ENCODE results near the gene CLGN.
"Not testable (repeated sequence)": the region's sequence is repeated elsewhere in the genome, so short reads cannot be mapped to it uniquely, and the experiment has no call there.

CLGN gene

GRCh38 chr4:140427106-140427918 lies at the start of gene CLGN:
CLGN (minus strand) TSS chr4:140427648; CDS start chr4:140413078, 14,570 bp downstream.
- peak; percentile 71 for DNase-seq (ENCODE audit: low spot score)

DNA sequence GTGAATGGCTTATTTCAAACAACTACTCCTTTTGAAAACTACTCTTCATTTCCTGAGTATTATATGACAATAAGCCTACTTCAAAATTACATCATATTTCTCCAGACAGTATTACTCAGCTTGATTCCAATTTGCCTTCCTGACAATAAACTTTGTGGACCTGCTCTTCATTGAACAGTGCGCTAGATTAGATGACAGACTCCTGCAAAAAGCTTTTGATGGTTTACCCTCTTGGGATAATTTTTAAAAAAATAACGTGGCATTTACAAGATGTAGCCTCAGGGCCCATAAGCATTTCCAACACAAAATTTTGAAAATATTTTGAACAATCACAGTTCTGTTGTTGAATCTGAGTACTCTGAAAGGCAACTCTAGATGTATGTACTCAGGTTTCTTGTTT lies 44.7 kb upstream of the CLGN start:
- no peak for DNase-seq (ENCODE audit: low spot score)

GRCh38 chr4:140469791-140470733 lies 42.6 kb upstream of the CLGN start:
- no peak for DNase-seq (ENCODE audit: low spot score)

GRCh38 chr4:140466146-140466545 lies 38.7 kb upstream of the CLGN start:
- no peak for DNase-seq (ENCODE audit: low spot score)

- no peak for DNase-seq (ENCODE audit: low spot score)
Observed at GRCh38 chr4:140463614-140464013, 36.2 kb upstream of the CLGN start.

DNA sequence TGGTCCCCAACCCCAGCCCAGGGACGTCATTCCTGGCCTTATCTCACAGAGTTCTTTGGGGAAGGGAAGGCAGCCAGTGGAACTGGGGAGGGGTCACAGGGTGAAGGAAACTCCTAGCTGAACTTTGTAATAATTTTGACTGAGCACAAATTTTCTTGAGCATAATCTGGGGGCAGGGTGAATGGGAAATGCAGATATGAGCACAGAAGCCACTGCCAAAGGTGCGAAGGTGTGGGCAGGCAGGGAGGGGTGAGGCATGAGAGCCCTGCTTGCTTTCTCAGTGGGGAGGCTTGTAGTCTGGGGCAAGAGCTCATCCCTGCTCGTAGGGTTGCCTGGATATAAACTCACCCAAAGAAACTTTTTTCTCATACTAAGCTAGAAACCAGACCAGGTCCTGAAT lies 35.7 kb upstream of the CLGN start:
- DNase-seq (ENCODE audit: low spot score): no peak

DNA sequence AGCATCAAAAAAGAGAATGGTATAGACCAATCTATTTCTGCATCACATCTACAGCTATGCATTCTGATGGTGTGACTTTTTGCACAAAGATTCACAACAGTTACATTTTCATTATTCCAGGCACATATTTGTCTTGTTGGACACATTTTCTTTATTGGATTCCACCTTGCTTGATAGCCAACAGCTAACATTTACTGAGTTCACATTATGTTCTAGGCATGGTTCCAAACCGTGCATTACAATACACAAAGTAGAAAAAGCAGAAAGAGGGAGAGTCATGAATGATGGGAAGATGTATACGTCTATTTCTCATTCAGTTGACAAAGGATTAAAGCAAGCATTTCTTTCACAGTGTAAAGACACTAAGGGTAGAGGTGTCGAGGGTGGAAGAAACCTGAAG lies 22.9 kb upstream of the CLGN start:
- no peak for DNase-seq (ENCODE audit: low spot score)

DNA sequence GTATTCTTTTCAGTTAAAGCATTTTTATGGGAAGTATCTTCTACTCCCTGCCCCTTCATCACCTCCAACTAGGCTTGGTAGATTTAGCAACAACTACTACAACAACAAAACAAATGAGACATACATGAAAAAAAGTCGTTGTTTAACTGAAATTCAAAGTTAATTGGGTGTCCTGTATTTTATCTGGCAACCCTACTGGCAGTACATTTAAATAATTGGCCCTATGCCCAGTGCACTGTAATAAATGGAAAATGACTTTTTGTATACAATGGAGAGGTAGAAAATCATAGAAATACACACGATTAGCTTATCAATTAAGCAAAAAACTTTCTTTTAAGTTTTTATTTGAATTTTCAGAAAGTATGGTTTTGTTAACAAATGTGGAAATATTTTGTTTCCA lies 21.4 kb upstream of the CLGN start:
- DNase-seq (ENCODE audit: low spot score): no peak

DNA sequence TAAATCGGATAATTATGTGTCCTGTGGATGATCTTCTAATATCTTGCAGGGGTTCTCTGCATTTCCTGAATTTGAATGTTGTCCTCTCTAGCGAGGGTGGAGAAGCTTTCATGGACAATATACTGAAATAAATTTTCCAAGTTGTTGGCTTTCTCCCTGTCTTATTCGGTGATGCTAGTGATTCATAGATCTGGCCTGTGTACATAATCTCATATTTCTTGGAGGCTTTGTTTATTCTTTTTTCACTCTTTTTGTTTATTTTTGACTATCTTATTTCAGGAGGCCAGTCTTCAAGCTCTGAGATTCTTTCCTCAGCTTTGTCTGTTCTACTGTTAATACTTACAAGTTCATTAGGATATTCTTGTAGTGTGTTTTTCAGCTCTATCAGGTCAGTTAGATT lies 20.7 kb upstream of the CLGN start:
- DNase-seq (ENCODE audit: low spot score): no peak

DNA sequence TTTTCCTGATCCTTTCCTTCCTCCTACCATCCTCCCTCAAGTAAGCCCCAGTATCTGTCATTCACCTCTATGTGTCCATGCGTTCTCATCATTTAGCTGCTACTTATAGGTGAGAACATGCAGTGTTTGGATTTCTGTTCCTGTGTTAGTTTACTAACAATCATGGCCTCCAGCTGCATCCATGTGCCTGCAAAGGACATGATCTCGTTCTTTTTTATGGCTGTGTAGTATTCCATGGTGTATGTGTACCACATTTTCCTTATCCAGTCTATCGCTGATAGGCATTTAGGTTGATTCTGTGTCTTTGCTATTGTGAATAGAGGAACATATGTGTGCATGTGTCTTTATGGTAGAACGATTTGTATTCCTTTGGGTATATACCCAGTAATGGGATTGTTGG lies 16.9 kb upstream of the CLGN start:
- DNase-seq (ENCODE audit: low spot score): not testable (repeated sequence)

DNA sequence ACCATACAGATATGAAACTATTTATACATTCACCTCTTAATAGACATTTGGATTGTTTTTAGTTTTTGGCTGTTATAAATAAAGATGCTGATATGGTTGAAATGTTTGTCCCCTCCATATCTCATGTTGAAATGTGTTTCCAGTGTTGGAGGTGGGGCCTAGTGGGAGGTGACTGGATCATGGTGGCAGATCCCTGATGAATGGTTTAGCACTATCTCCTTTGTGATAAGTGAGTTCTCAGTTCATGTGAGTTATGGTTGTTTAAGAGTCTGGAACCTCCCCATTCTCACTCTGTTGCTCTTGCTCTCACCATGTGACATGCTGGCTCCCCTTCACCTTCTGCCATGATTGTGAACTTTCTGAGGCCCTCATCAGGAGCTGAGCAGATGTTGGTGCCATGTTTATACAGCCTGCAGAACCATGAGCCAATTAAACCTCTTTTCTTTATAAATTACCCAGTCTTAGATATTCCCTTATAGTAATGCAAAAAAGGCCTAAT lies 12.2 kb upstream of the CLGN start:
- no peak for DNase-seq (ENCODE audit: low spot score)

- DNase-seq (ENCODE audit: low spot score): peak; percentile 73
Observed at GRCh38 chr4:140427919-140428471, 547 bp upstream of the CLGN start.

- DNase-seq (ENCODE audit: low spot score): no peak
Observed at GRCh38 chr4:140426610-140427105, 790 bp downstream of the CLGN start.

GRCh38 chr4:140423106-140423505 lies 4.3 kb downstream of the CLGN start:
- DNase-seq (ENCODE audit: low spot score): no peak

DNA sequence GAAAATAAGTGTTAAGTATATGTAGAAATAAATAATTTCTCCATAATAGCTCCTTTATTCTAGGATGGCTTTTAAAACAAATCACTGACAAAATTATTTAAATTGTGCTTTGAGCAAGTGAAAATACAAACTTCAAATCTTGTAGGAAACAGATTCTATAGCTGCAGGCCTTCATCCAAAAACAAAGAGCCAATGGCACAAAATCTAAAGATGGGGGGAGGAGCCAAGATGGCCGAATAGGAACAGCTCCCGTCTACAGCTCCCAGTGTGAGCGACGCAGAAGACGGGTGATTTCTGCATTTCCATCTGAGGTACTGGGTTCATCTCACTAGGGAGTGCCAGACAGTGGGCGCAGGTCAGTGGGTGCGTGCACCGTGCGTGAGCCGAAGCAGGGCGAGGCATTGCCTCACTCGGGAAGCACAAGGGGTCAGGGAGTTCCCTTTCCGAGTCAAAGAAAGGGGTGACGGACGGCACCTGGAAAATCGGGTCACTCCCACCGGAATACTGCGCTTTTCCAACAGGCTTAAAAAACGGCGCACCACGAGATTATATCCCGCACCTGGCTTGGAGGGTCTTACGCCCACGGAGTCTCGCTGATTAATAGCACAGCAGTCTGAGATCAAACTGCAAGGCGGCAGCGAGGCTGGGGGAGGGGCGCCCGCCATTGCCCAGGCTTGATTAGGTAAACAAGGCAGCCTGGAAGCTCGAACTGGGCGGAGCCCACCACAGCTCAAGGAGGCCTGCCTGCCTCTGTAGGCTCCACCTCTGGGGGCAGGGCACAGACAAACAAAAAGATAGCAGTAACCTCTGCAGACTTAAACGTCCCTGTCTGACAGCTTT lies 14.1 kb downstream of the CLGN start:
- DNase-seq (ENCODE audit: low spot score): not testable (repeated sequence)

- no peak for DNase-seq (ENCODE audit: low spot score)
Observed at GRCh38 chr4:140408974-140409373, 18.5 kb downstream of the CLGN start.

DNA sequence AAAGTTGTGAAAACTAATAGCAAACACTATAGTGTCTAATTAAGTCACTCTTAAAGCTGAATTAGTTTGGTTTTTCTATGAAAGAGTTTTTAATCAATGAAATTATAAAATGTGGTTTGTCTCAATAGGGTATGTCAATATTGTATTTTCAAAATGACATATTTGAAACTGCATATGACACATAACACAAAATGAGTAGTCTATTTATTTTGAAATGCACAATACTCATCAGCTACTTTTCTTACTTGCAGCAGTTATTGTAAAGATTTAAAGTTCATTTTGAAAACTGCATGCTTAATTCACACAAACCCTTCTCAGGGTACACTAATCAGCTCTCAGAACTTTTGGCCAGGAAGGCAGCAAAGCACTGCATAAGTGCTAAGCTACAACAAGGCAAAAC lies 21.2 kb downstream of the CLGN start:
- DNase-seq (ENCODE audit: low spot score): no peak

DNA sequence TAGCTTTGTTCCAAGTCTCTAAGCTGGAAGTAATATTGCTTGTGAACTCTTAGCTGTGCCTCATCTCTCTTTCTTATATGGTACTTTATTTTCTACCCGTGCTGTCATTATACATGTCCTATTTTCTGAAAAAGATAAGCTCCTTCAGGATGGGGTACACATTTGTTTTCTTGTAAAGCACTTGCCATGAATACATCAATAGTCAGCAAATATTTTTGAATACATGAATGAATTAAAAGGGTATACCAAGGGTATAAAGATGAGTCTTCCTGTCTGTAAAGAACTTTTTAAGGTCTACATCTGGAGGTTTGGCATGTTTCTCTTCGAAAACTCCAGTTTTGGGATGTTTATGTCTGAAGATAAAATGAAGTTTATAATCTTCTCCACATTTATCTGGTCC lies 27.3 kb downstream of the CLGN start:
- DNase-seq (ENCODE audit: low spot score): no peak

DNA sequence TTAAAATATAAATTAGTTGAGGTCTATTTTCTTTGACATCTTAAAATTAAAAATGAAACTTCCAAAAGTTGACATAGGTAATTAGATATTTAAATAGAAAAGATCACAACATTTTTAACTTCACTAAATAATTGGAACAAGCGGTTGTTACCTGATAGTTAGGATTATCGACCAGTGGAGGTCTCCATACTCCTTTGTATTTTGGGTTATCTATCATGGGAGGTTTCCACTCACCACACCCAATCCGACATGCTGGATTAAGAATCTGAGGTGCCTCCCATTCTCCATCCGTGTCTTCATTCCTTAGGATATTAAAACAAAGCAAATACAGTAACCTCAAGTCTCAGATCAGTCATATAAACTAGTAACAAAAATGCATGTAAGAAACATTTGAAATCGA lies 31.8 kb downstream of the CLGN start:
- DNase-seq (ENCODE audit: low spot score): no peak

DNA sequence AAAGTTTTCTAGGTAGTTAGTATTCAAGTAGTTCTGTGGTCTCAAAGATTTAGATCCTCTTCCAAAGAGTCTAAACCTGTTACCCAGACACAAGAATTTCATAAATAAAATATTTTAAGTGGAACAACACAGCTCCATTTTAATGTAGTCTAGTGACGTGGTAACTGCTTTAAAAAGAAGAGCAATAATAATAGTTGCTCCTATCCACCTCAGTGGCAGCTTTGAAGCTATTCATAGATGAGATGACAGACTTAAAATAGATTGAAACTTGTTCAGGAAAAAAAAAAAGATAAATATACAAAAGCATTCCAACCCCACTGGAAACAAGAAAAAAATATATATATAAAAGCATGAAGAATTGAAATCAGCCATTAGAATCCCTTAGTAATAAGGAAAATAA lies 39.4 kb downstream of the CLGN start:
- DNase-seq (ENCODE audit: low spot score): no peak

- no peak for DNase-seq (ENCODE audit: low spot score)
Observed at GRCh38 chr4:140382732-140383131, 44.7 kb downstream of the CLGN start.

DNA sequence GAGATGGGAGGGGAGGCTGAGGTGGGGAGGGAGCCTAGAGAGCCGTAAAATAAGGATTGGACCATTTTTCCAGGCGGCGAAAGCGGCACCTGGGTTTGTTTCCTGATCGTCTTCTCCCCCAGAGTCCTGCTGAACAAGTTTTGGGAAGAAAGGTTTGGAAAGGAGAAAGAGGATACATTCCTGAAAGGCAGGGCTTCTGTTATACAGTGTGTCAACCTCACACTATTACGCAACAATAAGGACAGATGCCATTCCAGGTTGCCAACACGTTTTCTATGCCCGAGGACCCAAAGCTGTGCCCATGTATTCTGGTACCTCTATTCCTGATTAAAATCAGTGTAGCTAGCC lies 53.3 kb downstream of the CLGN start:
- DNase-seq (ENCODE audit: low spot score): peak; percentile 44

All from SW480 (cell line).